Renal pelvis (tissue), 4 donors: Measurements from ENCODE around the gene CTSF. TPM values are rescaled to one million over a fixed set of nuclear protein-coding genes. Genes with fewer than 3 reads are reported as not detected.
"Not testable (repeated sequence)": the region's sequence is repeated elsewhere in the genome, so short reads cannot be mapped to it uniquely, and the experiment has no call there.

Experiments used
- DNase-seq: peaks from one replicate; pipeline ENCODE4 v3.0.0-alpha.2; 2013
- polyA plus RNA-seq, 3 donors: library from polyadenylated mRNA; unstranded; fragments of 120-200 nt; gene quantifications; one replicate each; pipeline ENCODE4 v1.2.1, GENCODE V29; 2013; ENCODE audit not compliant: insufficient read length in 3 of 3

Gene CTSF
- polyA plus RNA-seq, 3 donors = 83.8 to 108 (median 93.4) TPM

- no peak for DNase-seq
Observed at GRCh38 chr11:66561178-66561974, 7.0 kb downstream of the CTSF start.

- DNase-seq = no peak
Observed at GRCh38 chr11:66559866-66560676, 8.3 kb downstream of the CTSF start.

GRCh38 chr11:66559142-66559865 is 9.1 kb downstream of the CTSF start:
- no peak for DNase-seq

- DNase-seq = no peak
Observed at GRCh38 chr11:66557733-66558326, 10.6 kb downstream of the CTSF start.

GRCh38 chr11:66556086-66556485 is 12.3 kb downstream of the CTSF start:
- DNase-seq = no peak

GRCh38 chr11:66555416-66555815 is 13.0 kb downstream of the CTSF start:
- DNase-seq = no peak

- DNase-seq = no peak
Observed at GRCh38 chr11:66554602-66555001, 13.8 kb downstream of the CTSF start.

- DNase-seq = no peak
Observed at GRCh38 chr11:66550887-66551286, 17.5 kb downstream of the CTSF start.

GRCh38 chr11:66549696-66550095 is 18.7 kb downstream of the CTSF start:
- DNase-seq = no peak

GRCh38 chr11:66548774-66549630 is 19.4 kb downstream of the CTSF start:
- DNase-seq = no peak

- DNase-seq = no peak
Observed at GRCh38 chr11:66548041-66548440, 20.4 kb downstream of the CTSF start.

- no peak for DNase-seq
Observed at GRCh38 chr11:66547662-66548009, 20.8 kb downstream of the CTSF start.

- DNase-seq = no peak
Observed at GRCh38 chr11:66546966-66547661, 21.3 kb downstream of the CTSF start.

GRCh38 chr11:66546368-66546965 is 21.9 kb downstream of the CTSF start, which contains the start of gene ACTN3:
TSS of gene ACTN3 (plus strand) at chr11:66546903. CDS start at chr11:66546938, 35 bp downstream.
- no peak for DNase-seq

- DNase-seq = peak; percentile 92
Observed at GRCh38 chr11:66545701-66546367, 22.6 kb downstream of the CTSF start, which contains the start of gene ZDHHC24. TSS of gene ZDHHC24 (minus strand) at chr11:66546048. CDS start at chr11:66546003, 45 bp downstream.

GRCh38 chr11:66544952-66545351 is 23.5 kb downstream of the CTSF start:
- DNase-seq = not testable (repeated sequence)

- DNase-seq = peak; percentile 64
Observed at GRCh38 chr11:66543263-66544107, 24.9 kb downstream of the CTSF start.

GRCh38 chr11:66542362-66542761 is 26.0 kb downstream of the CTSF start:
- no peak for DNase-seq
